ENCODE measurements around the gene PLCB1.

DNA sequence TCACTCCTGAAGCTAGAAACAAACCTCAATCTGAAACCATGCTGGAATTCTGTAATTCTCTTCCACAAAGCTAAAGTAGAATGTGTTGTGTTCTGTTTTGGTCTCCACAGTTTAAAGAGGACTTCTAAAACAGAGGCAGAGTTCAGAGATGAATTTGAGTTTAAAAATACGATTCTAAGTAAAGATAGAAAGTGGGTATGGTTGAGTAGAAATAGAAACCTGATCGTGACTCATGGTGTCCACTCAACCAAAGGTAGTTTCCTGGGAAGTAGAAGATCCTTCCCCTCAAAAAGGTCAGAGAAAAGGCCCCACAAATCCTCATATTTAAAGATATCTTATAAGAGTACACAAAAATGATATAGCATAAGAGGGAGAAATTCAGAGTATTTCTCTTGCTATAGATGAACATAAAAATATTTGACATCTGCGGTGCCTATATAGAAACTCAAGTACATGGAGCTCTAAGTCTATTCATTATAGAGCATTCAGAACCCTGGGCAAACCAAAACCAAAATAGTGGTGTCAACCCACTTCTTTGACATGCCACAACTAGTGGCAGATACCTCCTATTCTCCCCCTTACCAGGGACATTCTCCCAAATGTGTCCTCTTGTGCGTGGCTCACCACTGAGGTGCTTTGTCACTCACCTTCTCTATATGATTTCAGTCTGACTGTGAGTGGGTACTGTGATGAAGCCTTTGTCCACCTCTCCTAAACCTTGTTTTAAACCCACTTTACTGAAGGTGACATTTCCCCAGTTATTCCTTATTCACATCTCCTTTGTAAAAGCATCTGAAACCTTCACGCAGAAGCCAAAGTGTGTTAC, 84.5 kb downstream of the PLCB1 start:
- TF ChIP-seq, protein P1, sequence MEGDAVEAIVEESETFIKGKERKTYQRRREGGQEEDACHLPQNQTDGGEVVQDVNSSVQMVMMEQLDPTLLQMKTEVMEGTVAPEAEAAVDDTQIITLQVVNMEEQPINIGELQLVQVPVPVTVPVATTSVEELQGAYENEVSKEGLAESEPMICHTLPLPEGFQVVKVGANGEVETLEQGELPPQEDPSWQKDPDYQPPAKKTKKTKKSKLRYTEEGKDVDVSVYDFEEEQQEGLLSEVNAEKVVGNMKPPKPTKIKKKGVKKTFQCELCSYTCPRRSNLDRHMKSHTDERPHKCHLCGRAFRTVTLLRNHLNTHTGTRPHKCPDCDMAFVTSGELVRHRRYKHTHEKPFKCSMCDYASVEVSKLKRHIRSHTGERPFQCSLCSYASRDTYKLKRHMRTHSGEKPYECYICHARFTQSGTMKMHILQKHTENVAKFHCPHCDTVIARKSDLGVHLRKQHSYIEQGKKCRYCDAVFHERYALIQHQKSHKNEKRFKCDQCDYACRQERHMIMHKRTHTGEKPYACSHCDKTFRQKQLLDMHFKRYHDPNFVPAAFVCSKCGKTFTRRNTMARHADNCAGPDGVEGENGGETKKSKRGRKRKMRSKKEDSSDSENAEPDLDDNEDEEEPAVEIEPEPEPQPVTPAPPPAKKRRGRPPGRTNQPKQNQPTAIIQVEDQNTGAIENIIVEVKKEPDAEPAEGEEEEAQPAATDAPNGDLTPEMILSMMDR (conservative IDR thresholded peaks at IDR 0.05; ENCODE audit: low read depth, low read length) = no peak
- TF ChIP-seq SMC3 (IDR thresholded peaks at IDR 0.05; ENCODE audit: low read depth, low read length) (no peak), POLR2A (IDR thresholded peaks at IDR 0.05; ENCODE audit: low read depth, low read length) (no peak), RAD21 (IDR thresholded peaks at IDR 0.05; ENCODE audit: low read length) (no peak), MXI1 (IDR thresholded peaks at IDR 0.05; ENCODE audit: borderline replicate concordance, low read depth, low read length) (no peak), RFX5 (IDR thresholded peaks at IDR 0.05; ENCODE audit: low read depth, low read length) (no peak), CEBPB (IDR thresholded peaks at IDR 0.05; ENCODE audit: low read depth, low read length) (no peak)
